Hepatocyte (in vitro differentiated cells): ENCODE data around the gene FANCI.

Experiments
- EZH2 ChIP-seq: fragments of 200-600 bp; sonication (generic); IDR thresholded peaks from 2 replicates; pipeline ENCODE4 v1.6.1; 2016; ENCODE audit warnings: antibody characterized with exemption, mild to moderate bottlenecking, borderline replicate concordance
- EZH2phosphoT487 ChIP-seq: fragments of 200-600 bp; sonication (generic); IDR thresholded peaks from one replicate; pipeline ENCODE4 v1.6.1; 2018; ENCODE audit warnings: antibody characterized with exemption, mild to moderate bottlenecking, low read depth, moderate library complexity; ENCODE audit not compliant: unreplicated experiment, severe bottlenecking
- TF ChIP-seq, protein P1 (sequence below): fragments of 200-600 bp; sonication (generic); IDR thresholded peaks from 2 replicates; pipeline ENCODE4 v1.5.1; 2016; ENCODE audit warnings: antibody characterized with exemption, mild to moderate bottlenecking; ENCODE audit not compliant: poor library complexity

GRCh38 chr15:89315375-89315929, 71.7 kb downstream of the FANCI start:
- TF ChIP-seq, protein P1, sequence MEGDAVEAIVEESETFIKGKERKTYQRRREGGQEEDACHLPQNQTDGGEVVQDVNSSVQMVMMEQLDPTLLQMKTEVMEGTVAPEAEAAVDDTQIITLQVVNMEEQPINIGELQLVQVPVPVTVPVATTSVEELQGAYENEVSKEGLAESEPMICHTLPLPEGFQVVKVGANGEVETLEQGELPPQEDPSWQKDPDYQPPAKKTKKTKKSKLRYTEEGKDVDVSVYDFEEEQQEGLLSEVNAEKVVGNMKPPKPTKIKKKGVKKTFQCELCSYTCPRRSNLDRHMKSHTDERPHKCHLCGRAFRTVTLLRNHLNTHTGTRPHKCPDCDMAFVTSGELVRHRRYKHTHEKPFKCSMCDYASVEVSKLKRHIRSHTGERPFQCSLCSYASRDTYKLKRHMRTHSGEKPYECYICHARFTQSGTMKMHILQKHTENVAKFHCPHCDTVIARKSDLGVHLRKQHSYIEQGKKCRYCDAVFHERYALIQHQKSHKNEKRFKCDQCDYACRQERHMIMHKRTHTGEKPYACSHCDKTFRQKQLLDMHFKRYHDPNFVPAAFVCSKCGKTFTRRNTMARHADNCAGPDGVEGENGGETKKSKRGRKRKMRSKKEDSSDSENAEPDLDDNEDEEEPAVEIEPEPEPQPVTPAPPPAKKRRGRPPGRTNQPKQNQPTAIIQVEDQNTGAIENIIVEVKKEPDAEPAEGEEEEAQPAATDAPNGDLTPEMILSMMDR: no peak
- no peak for TF ChIP-seq EZH2
- TF ChIP-seq EZH2phosphoT487: no peak
